GM21381 (cell line): ENCODE data around the gene SERF1A.
"Not testable (repeated sequence)": the region's sequence is repeated elsewhere in the genome, so short reads cannot be mapped to it uniquely, and the experiment has no call there.

Source experiments
- ATAC-seq: cut with Tn5 transposase; IDR thresholded peaks from one replicate; pipeline ENCODE4 v1.9.1; 2021; ENCODE audit warnings: mild to moderate bottlenecking, moderate library complexity; ENCODE audit not compliant: unreplicated experiment

SERF1A gene

GRCh38 chr5:70900533-70901271 lies at the start of gene SERF1A:
TSS of gene SERF1A (plus strand) at chr5:70900669. CDS start at chr5:70900870, 201 bp downstream.
- ATAC-seq, result peak; percentile 86

- ATAC-seq, result not testable (repeated sequence)
Observed at GRCh38 chr5:70866778-70867177, 33.7 kb upstream of the SERF1A start.

- not testable (repeated sequence) for ATAC-seq
Observed at GRCh38 chr5:70870626-70871025, 29.8 kb upstream of the SERF1A start.

DNA sequence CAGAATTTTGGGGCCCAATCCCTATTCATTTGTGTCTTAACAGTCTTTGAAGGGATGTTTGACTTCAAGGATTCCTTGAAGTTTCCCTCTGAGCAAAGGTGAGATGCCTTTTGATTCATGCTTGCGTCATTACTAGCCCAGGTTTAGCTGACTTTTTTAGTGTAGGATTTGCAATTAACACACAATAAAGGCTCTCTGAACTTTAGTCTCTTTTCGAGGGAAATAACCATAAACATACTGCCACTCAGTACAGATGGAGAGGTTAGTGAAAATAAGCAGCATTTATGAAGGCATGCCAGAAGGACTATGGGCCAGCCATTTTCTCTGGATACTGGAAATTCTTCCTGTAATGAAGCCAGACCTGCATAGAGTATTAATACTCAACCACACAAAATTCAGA lies 4.4 kb upstream of the SERF1A start:
- ATAC-seq, result not testable (repeated sequence)

- not testable (repeated sequence) for ATAC-seq
Observed at GRCh38 chr5:70901272-70901571, 753 bp downstream of the SERF1A start.

DNA sequence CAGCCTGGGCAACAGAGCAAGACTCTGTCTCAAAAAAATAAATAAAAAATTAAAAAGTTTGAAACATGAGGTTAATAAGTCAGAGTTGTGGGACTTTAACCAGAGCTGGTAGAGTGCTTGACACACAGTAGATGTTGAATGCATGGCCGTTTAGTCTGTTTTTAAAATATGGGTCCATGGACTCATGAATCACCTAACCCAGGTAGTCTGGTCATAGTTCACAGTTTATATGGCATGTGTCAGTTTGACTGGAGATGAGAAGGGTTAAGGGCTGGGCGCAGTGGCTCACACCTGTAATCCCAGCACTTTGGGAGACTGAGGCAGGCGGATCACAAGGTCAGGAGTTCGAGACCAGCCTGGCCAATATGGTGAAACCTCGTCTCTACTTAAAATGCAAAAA lies 6.2 kb downstream of the SERF1A start:
- ATAC-seq, result not testable (repeated sequence)

DNA sequence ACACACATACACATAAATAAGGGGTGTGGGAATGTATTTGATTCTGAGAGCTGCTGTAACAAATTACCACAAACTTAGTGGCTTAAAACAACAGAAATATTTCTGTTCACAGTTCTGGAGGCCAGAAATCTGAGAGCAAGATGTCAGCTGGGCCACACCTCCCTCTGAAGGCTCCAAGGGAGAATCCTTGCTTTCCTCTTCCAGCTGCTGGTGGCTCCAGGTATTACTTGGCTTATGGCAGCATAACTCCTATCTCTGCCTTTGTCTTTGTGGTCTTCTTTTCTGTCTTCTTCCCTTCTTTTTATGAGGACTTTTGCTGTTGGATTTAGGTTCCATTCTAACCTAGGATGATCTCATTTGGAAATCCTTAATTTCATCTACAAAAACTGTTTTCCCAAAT lies 16.4 kb downstream of the SERF1A start:
- ATAC-seq, result not testable (repeated sequence)

DNA sequence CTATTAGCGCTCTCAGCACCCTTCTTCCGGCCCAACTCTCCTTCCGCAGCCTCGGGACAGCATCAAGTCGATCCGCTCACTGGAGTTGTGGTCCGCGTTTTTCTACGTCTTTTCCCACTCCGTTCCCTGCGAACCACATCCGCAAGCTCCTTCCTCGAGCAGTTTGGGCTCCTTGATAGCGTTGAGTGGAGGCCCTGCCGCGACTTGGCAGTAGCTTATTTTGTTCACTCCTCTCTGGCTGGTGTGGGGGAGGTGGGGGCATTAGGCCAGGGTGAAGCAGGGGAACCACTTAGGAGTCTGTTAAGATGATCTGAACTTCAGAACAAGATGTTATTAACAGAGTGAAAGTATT lies 24.7 kb downstream of the SERF1A start:
- ATAC-seq, result peak; percentile 36

DNA sequence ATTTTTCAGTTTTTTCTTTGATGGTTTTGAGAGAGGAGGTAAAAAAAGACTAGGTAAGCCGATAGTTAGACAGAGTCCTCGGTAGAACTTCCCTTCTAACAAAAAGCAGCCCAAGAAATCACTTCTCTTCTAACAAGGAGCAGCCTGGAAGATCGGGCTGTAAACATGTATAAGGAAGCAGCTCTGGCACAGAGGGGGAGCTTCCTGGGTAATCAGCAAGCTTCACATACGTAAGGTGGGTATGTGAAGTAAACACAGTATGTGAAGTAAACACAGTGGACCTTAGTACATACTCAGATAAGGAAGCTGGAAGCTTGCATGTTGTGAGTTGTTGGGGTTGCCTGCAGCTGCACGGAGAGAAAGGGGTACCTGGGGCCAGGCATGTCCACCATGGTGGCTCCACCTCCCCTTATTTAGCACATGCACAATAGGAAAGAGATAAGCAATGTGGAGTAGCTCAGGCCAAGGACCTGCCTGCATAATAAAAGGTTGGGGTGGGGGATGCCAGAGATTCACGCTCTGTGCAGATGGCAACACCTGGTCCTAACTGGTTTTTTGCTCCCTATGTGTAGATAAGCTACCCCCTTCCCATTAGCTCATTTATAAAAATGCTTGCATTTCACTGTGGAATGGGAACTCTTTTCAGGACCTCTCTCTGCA lies 31.4 kb downstream of the SERF1A start:
- ATAC-seq, result not testable (repeated sequence)

GRCh38 chr5:70932560-70932959 lies 32.1 kb downstream of the SERF1A start:
- ATAC-seq, result not testable (repeated sequence)

- ATAC-seq, result not testable (repeated sequence)
Observed at GRCh38 chr5:70953068-70953467, 52.6 kb downstream of the SERF1A start.
